GM13976 (cell line): ENCODE results near the gene PTPN1.

Experiments used
- DNase-seq: peaks from one replicate; pipeline ENCODE4 v3.0.0; 2012; ENCODE audit warnings: low spot score
- in situ Hi-C: fragments of 300-500 bp; cut with MboI; formaldehyde crosslinking; loops from one replicate; pipeline ENCODE4 v1.12.0; 2022; ENCODE audit warnings: low sequenced_read_pairs, mixed read lengths, inconsistent platforms; ENCODE audit not compliant: unreplicated experiment
- TF ChIP-seq, protein P1 (sequence below): IDR thresholded peaks from 2 replicates; pipeline ENCODE4 v1.5.1; 2012; ENCODE audit warnings: borderline replicate concordance, mild to moderate bottlenecking; ENCODE audit not compliant: insufficient read depth; ENCODE audit errors: extremely low read depth, missing control alignments, control extremely low read depth

PTPN1 gene

DNA sequence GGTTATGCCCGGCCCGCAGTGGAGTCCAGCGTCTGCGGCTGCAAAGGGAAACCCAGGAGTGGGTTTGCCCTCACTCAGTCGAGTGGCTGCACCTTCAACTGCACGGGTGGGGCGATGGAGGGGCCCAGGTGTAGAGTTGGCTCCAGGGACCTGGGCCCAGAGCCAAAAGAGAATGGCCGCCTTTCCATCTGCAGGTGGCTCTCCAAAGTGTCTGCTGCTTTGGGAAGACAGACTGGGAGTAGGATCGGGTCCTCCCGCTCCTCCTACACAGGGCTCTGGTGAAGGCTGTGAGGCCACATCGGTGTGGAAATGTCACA, 80.1 kb downstream of the PTPN1 start:
- TF ChIP-seq, protein P1, sequence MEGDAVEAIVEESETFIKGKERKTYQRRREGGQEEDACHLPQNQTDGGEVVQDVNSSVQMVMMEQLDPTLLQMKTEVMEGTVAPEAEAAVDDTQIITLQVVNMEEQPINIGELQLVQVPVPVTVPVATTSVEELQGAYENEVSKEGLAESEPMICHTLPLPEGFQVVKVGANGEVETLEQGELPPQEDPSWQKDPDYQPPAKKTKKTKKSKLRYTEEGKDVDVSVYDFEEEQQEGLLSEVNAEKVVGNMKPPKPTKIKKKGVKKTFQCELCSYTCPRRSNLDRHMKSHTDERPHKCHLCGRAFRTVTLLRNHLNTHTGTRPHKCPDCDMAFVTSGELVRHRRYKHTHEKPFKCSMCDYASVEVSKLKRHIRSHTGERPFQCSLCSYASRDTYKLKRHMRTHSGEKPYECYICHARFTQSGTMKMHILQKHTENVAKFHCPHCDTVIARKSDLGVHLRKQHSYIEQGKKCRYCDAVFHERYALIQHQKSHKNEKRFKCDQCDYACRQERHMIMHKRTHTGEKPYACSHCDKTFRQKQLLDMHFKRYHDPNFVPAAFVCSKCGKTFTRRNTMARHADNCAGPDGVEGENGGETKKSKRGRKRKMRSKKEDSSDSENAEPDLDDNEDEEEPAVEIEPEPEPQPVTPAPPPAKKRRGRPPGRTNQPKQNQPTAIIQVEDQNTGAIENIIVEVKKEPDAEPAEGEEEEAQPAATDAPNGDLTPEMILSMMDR = no peak
- DNase-seq = no peak
- in situ Hi-C loops = no loop called here

DNA sequence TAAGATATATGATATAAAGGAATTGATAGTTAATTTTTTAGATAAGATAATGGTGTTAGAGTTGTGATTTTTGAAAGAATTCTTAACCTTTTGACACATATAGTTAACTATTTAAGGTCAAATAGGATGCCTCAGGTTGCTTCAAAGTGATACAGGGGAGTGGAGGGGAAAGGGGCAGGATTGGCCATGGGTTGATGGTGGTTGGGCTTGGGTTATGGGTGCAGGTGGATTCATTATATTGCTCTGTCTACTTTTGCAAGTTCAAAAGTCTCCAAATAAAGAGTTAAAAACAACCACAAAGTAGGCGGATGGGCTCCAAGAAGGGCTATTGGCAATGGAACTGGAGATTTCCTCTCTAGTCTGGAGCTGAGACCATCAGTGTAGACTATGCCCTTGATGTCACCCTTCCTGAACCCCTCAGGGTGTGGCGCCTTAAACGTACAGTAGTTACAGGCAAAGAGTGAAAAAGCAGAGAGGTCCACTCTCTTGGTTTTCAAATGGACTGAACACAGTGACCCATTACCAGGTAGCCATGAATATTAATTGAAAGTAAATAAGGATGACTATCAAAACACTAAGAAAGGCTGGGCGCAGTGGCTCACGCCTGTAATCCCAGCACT, 81.2 kb downstream of the PTPN1 start:
- in situ Hi-C loops = no loop called here

GRCh38 chr20:50592282-50593004, 82.3 kb downstream of the PTPN1 start:
- TF ChIP-seq, protein P1 = no peak
- in situ Hi-C loops = no loop called here
- no peak for DNase-seq

More for the DNA sequence above, 81.2 kb downstream of the PTPN1 start:
- no peak for DNase-seq
- TF ChIP-seq, protein P1 = no peak

DNA sequence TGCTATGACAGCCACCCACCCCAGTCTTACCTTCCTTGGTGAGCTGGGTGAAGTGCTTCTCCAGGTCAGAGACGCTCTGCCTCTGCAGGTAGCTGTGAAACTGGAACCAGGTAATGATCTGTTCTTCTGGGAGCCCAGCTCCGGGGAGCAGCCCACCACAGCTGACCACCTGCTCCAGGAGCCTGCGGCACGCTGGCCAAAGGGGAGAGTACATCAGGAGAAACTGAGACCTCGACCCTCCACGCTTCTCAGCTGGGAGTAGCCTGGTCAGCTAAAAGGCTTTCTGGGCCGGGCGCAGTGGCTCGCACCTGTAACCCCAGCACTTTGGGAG, 82.8 kb downstream of the PTPN1 start:
- no peak for DNase-seq
- TF ChIP-seq, protein P1 = no peak
- in situ Hi-C loops = no loop called here

DNA sequence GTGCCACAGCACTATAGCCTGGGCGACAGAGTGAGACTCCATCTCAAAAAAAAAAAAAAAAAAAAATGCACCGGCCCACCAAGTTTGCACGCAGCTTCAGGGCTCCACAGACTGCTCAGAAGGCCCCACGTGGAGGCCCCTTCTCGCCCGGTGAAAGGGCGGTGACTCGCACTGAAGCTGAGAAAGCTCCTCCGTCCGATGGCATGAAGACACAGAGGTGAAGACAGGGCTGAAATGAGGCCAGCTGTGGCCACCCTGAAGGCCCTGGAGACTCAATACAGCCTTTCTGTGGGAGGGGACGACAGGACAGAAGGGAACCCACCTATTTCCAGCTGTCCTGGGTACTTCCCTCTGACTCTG, 84.0 kb downstream of the PTPN1 start:
- in situ Hi-C loops = no loop called here
- no peak for DNase-seq
- TF ChIP-seq, protein P1 = no peak

GRCh38 chr20:50594591-50595432, 84.6 kb downstream of the PTPN1 start:
- TF ChIP-seq, protein P1 = no peak
- in situ Hi-C loops = no loop called here
- DNase-seq = no peak
